Suprapubic skin (tissue), 4 donors: Measurements from ENCODE around the gene HIGD2A. TPM values are rescaled to one million over a fixed set of nuclear protein-coding genes. Genes with fewer than 3 reads are reported as not detected.

Experiments used
- DNase-seq, 2 donors: peaks; one replicate each; pipeline ENCODE4 v3.0.0-alpha.2; 2019; ENCODE audit warnings: low spot score in 2 of 2
- H3K27ac ChIP-seq: fragments of 200-600 bp; sonication (generic); one replicate; pipeline ENCODE4 v1.5.1; 2019
- H3K27me3 ChIP-seq: fragments of 200-600 bp; sonication (generic); one replicate; pipeline ENCODE4 v1.5.1; 2019
- H3K36me3 ChIP-seq: fragments of 200-600 bp; sonication (generic); one replicate; pipeline ENCODE4 v1.5.1; 2019
- H3K4me1 ChIP-seq: fragments of 200-600 bp; sonication (generic); one replicate; pipeline ENCODE4 v1.5.1; 2019
- H3K4me3 ChIP-seq: fragments of 200-600 bp; sonication (generic); one replicate; pipeline ENCODE4 v1.5.1; 2019; ENCODE audit warnings: mild to moderate bottlenecking
- H3K9me3 ChIP-seq: fragments of 200-600 bp; sonication (generic); one replicate; pipeline ENCODE4 v1.5.1; 2019
- EP300 ChIP-seq: sonication (generic); formaldehyde crosslinking; IDR thresholded peaks from one replicate; pipeline ENCODE4 v1.6.1; 2017; ENCODE audit warnings: antibody characterized with exemption
- POLR2A ChIP-seq, 2 donors: fragments of 450-650 bp; IDR thresholded peaks; one replicate each; pipeline ENCODE4 v1.6.1; 2017; ENCODE audit warnings: antibody characterized with exemption in 2 of 2, mild to moderate bottlenecking in 2 of 2, moderate library complexity in 2 of 2
- POLR2AphosphoS5 ChIP-seq, 3 donors: sonication (generic); formaldehyde crosslinking; IDR thresholded peaks; one replicate each; pipeline ENCODE4 v1.6.1; 2017; ENCODE audit warnings: antibody characterized with exemption in 3 of 3
- WGBS: methylation state at CpG from one replicate; pipeline ENCODE4 v1.1.5; 2018; 5-methylcytosine and 5-hydroxymethylcytosine counted together
- total RNA-seq, 4 donors: library from RNA; depleted of rRNA; stranded (reverse); fragments of >200 nt; gene quantifications; one replicate each; pipeline ENCODE4 v1.1.0, GENCODE V29; 2016
- TF ChIP-seq, protein P1 (sequence below), 2 donors: fragments of 200-600 bp in 1 of 2; fragments of 450-650 bp in 1 of 2; sonication (generic) in 1 of 2; IDR thresholded peaks; one replicate each; pipeline ENCODE4 v1.5.1; 2016 to 2019; ENCODE audit warnings: antibody characterized with exemption in 2 of 2, mild to moderate bottlenecking in 1 of 2, moderate library complexity in 1 of 2

HIGD2A gene
- total RNA-seq, 4 donors from 2014 or later: 119 to 173 (median 161) TPM

- 83% methylated on average over 4 of the region's 4 CpGs for WGBS
Measured at GRCh38 chr5:176391999-176392398, 3.4 kb downstream of the HIGD2A start.

DNA sequence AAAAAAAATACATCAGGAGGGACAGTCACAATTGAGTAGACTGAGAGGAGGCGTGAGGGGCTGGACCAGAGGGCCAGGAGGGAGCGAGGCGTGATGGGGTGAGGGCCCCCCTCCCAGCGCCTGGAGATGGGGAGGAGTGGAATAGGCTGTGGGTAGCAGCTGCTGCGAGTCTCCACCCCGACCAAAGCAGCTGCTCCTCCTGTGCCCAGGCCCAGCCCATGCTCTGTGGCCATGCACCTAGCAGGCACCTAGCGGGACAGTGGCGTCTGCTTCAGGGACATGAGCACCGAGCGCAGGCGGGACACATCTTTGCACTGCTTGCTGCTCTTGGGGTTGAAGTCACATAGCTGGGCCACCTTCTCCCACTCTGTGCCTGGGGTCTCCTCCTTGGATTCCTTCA is 4.0 kb downstream of the HIGD2A start:
- Histone ChIP-seq H3K9me3 (no peaks in the 10 kb centered on the region), H3K4me3 (no peak overlapping the region), H3K27ac (no peak overlapping the region), H3K4me1 (peaks cover 19% of the 10 kb centered on the region), H3K36me3 (peaks cover 60% of the 10 kb centered on the region), H3K27me3 (no peaks in the 10 kb centered on the region)
- no peak for TF ChIP-seq EP300
- TF ChIP-seq, protein P1, sequence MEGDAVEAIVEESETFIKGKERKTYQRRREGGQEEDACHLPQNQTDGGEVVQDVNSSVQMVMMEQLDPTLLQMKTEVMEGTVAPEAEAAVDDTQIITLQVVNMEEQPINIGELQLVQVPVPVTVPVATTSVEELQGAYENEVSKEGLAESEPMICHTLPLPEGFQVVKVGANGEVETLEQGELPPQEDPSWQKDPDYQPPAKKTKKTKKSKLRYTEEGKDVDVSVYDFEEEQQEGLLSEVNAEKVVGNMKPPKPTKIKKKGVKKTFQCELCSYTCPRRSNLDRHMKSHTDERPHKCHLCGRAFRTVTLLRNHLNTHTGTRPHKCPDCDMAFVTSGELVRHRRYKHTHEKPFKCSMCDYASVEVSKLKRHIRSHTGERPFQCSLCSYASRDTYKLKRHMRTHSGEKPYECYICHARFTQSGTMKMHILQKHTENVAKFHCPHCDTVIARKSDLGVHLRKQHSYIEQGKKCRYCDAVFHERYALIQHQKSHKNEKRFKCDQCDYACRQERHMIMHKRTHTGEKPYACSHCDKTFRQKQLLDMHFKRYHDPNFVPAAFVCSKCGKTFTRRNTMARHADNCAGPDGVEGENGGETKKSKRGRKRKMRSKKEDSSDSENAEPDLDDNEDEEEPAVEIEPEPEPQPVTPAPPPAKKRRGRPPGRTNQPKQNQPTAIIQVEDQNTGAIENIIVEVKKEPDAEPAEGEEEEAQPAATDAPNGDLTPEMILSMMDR (IDR thresholded peaks at IDR 0.05): no peak
- no peak for TF ChIP-seq POLR2A (IDR thresholded peaks at IDR 0.05)
- no peak for TF ChIP-seq POLR2AphosphoS5 (IDR thresholded peaks at IDR 0.05)
- DNase-seq: no peak
- 83% methylated on average over 8 of the region's 11 CpGs for WGBS

More at GRCh38 chr5:176391999-176392398, 3.4 kb downstream of the HIGD2A start:
- no peak for DNase-seq
- Histone ChIP-seq H3K9me3 (no peaks in the 10 kb centered on the region), H3K27ac (no peak overlapping the region), H3K4me3 (no peak overlapping the region), H3K27me3 (no peaks in the 10 kb centered on the region), H3K36me3 (peaks cover 57% of the 10 kb centered on the region), H3K4me1 (peaks cover 24% of the 10 kb centered on the region)
- TF ChIP-seq, protein P1 (IDR thresholded peaks at IDR 0.05): no peak
- TF ChIP-seq POLR2AphosphoS5 (IDR thresholded peaks at IDR 0.05): no peak
- no peak for TF ChIP-seq POLR2A (IDR thresholded peaks at IDR 0.05)
- no peak for TF ChIP-seq EP300

GRCh38 chr5:176394096-176394495 is 5.5 kb downstream of the HIGD2A start:
- Histone ChIP-seq H3K9me3 (no peaks in the 10 kb centered on the region), H3K27ac (no peak overlapping the region), H3K4me3 (no peak overlapping the region), H3K36me3 (peaks cover 65% of the 10 kb centered on the region), H3K4me1 (peaks cover 14% of the 10 kb centered on the region), H3K27me3 (no peaks in the 10 kb centered on the region)
- TF ChIP-seq POLR2A (IDR thresholded peaks at IDR 0.05): no peak
- TF ChIP-seq EP300: no peak
- TF ChIP-seq, protein P1 (IDR thresholded peaks at IDR 0.05): no peak
- no peak for TF ChIP-seq POLR2AphosphoS5 (IDR thresholded peaks at IDR 0.05)
- 95% methylated on average over 6 of the region's 9 CpGs for WGBS
- DNase-seq: no peak

DNA sequence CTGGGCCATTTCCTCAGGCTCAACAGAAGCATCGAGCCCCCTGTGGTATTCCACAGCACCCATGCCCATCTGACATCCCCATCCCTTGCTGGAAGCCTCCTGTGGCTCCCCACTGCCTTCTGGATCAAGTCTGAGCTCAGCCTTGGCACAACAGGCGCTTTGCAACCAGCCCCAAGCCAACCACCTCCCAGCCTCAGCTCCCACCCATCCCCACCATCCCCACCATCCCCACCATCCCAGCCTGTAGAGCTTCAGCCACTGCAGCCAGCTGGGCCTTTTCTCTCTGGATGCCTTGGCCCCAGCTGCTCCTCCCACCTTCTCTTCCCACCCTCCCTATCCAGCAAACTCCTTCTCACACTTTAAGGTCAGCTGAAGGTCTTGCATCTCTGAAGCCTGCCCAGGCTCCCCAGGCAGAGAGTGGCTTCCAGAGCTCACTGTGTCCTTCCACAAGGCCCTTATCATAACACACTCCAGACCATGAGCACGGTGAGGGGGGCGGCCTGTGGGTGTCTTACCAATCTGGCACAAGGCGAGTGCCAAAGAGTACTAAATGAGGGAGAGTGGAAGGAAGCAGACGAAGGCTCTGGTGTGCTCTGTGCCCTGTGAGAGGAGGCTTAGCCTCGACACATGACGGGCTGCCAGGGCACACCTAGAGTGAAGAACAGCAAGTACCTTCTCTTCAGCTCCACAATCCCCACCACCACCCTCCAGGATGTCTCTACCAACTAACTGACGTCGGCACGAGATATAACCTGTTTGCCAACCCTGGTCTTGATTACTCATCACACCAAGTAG is 6.5 kb downstream of the HIGD2A start:
- TF ChIP-seq, protein P1 (IDR thresholded peaks at IDR 0.05): no peak
- no peak for TF ChIP-seq EP300
- no peak for TF ChIP-seq POLR2AphosphoS5 (IDR thresholded peaks at IDR 0.05)
- TF ChIP-seq POLR2A (IDR thresholded peaks at IDR 0.05): no peak
- H3K27me3 ChIP-seq: no peaks in the 10 kb centered on the region
- H3K27ac ChIP-seq: no peak overlapping the region
- H3K4me1 ChIP-seq: peaks cover 12% of the 10 kb centered on the region
- WGBS: 90% methylated on average over 11 of the region's 11 CpGs
- no peak overlapping the region for H3K4me3 ChIP-seq
- no peak for DNase-seq
- H3K36me3 ChIP-seq: peaks cover 68% of the 10 kb centered on the region
- H3K9me3 ChIP-seq: no peaks in the 10 kb centered on the region

DNA sequence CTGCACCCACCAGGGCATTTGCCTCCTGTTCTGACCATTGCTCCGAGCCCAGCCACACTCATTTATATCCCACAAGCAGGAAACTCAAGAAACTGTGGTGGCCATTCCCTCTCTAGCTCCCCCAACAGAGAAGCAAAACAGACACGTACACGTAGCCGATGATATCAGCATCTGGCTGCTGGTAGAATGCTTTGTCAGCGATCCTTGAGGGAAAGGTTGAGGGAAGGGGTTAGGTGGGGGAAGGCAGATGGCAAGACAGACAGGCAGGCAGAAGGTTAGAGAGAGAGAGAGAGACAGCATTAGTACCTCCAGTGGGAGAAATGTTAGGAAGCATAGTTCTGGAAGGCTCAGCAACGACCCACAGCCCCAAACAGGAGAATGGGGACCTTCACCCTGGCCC is 7.8 kb downstream of the HIGD2A start:
- TF ChIP-seq EP300 (no peak), POLR2AphosphoS5 (IDR thresholded peaks at IDR 0.05) (no peak), POLR2A (IDR thresholded peaks at IDR 0.05) (no peak)
- TF ChIP-seq, protein P1 (IDR thresholded peaks at IDR 0.05): no peak
- peaks cover 22% of the 10 kb centered on the region for H3K4me1 ChIP-seq
- no peaks in the 10 kb centered on the region for H3K9me3 ChIP-seq
- H3K27me3 ChIP-seq: no peaks in the 10 kb centered on the region
- WGBS: 73% methylated on average over 6 of the region's 6 CpGs
- H3K4me3 ChIP-seq: no peak overlapping the region
- peaks cover 64% of the 10 kb centered on the region for H3K36me3 ChIP-seq
- H3K27ac ChIP-seq: no peak overlapping the region
- DNase-seq: no peak
